Cardiac fibroblast (primary cell): ENCODE data around the gene MYADM.

Experiments used
- DNase-seq, 2 donors: peaks; one replicate each; pipeline versions ENCODE4 v3.0.0 to v3.0.0-alpha.2; 2010; ENCODE audit warnings: low read depth in 2 of 2
- H3K4me3 ChIP-seq, 2 donors: replicated peaks in 1 of 2; 1 replicate in 1 of 2; 2 replicates in 1 of 2; pipeline ENCODE4 v1.5.1; 2011; ENCODE audit warnings: low read depth in 2 of 2, low read length in 2 of 2, mild to moderate bottlenecking in 2 of 2, moderate library complexity in 1 of 2
- TF ChIP-seq, protein P1 (sequence below): IDR thresholded peaks from one replicate; pipeline ENCODE4 v1.5.1; 2011; ENCODE audit warnings: low read depth, mild to moderate bottlenecking, low read length, inconsistent platforms

MYADM gene, protein sequence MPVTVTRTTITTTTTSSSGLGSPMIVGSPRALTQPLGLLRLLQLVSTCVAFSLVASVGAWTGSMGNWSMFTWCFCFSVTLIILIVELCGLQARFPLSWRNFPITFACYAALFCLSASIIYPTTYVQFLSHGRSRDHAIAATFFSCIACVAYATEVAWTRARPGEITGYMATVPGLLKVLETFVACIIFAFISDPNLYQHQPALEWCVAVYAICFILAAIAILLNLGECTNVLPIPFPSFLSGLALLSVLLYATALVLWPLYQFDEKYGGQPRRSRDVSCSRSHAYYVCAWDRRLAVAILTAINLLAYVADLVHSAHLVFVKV

DNA sequence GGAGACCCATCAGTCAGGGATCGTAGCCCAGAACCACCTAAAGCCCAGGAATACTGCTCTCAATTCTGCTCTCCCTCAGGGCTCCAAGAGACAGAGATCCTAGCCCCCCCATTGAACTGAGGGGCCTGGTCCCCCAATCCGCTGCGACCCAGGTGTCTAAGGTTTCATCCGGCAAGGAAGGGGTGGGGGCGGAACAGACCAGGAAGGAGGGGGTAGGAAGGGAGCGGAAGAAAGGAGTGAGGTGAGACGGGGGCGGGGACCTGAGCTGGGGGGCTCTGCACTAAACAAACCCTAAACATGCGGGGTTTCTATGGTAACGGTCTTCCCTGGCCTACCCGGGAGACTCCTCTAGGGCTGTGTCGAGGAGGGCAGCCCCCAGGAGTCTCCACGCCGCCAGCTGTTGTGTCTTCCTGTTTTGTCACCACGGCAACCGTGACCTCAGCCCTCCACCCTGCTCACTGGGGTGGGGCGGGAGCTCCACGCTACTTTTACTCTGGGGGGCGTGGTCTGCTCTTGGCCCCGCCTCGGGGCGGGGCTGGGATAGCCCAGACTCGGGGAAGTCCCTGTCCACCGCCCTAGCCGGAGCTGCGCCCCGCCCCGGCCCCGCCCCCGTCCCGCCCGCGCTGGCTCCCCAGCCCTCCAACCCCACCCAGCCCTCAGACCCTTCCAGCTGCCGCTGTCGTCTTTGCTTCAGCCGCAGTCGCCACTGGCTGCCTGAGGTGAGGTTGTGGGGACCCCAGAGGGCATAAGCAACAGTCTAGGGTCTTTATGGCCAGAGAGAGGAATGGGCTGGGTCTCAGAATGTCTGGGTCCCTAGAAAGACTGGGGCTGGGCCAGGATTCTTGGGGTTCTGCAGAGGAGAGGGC, at the start of gene MYADM:
TSS of gene MYADM (plus strand) at position 659 of the 866 bp plus-strand sequence. CDS start 5,647 bp downstream, outside the sequence.
- TF ChIP-seq, protein P1, sequence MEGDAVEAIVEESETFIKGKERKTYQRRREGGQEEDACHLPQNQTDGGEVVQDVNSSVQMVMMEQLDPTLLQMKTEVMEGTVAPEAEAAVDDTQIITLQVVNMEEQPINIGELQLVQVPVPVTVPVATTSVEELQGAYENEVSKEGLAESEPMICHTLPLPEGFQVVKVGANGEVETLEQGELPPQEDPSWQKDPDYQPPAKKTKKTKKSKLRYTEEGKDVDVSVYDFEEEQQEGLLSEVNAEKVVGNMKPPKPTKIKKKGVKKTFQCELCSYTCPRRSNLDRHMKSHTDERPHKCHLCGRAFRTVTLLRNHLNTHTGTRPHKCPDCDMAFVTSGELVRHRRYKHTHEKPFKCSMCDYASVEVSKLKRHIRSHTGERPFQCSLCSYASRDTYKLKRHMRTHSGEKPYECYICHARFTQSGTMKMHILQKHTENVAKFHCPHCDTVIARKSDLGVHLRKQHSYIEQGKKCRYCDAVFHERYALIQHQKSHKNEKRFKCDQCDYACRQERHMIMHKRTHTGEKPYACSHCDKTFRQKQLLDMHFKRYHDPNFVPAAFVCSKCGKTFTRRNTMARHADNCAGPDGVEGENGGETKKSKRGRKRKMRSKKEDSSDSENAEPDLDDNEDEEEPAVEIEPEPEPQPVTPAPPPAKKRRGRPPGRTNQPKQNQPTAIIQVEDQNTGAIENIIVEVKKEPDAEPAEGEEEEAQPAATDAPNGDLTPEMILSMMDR: no peak
- DNase-seq: peak; percentile 99
- peak within 1 kb of the TSS; percentile 88 to 97 for H3K4me3 ChIP-seq

DNA sequence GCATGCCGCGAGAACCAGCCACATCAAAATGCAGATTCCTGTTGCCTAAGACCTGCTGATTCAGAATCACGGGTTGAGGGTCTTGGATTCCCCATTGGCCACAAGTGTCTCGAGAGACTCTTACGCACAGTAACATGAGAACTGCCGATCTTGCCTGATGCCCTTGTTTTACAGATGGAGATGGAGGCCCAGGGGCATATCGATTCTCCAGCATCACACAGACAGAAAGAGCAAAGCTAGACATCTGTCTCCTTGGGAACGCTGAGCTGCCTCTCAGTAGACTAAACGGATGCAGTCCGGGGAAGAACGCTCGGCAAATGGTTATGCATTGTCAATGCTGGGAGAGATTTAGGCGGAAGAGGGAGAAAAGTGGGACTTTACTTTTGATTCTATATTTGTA, 48.9 kb upstream of the MYADM start:
- H3K4me3 ChIP-seq: no peak overlapping the region
- no peak for DNase-seq
- TF ChIP-seq, protein P1: no peak

DNA sequence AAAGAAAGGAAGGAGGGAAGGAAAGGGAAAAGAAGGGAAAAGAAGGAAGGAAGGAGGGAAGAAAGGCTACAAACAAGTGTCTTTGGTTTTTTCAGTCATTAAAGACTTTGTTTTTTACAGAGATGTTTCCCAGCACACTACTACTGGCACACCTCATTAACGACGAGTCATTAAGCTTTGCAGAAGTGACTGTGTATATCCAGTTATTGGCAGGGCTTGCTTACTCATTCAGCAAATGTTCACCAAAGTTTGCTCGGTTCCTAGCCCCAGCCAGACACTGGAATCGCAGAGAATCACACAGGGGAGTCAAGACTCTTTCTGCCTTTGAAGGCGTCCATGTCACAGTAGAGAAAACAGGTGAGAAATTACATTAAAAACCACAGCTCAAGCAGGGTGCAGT, 47.8 kb upstream of the MYADM start:
- TF ChIP-seq, protein P1: no peak
- no peak overlapping the region for H3K4me3 ChIP-seq

DNA sequence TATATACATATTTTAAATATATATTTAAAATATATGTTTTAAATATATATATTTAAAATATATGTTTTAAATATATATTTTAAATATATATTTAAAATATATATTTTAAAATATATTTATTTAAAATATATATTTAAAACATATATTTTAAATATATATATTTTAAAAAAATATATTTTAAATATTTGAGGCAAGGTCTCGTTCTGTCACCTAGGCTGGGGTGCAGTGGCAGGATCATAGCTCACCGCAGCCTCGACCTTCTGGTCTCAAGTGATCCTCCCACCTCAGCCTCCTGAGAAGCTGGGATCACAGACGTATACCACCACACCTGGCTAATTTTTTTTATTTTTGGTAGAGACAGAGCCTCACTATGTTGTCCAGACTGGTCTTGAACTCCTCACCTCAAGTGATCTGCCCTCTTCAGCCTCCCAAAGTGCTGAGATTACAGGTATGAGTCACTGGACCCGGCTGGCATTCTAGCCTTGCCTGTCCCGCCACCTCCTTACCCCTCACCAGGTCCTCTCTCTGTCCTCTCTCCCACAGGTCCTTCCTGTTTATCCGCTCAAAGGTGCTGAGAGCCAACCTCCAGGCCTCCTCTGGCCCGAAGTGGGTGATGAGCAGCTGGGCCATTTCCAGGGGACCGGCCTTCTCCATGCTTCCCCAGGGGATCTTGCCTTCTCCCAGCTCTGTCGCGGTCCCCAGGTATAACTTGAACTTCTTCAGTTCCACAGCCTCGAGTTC, 44.1 kb upstream of the MYADM start:
- no peak for DNase-seq

More for the DNA sequence above, 47.8 kb upstream of the MYADM start:
- DNase-seq: no peak

DNA sequence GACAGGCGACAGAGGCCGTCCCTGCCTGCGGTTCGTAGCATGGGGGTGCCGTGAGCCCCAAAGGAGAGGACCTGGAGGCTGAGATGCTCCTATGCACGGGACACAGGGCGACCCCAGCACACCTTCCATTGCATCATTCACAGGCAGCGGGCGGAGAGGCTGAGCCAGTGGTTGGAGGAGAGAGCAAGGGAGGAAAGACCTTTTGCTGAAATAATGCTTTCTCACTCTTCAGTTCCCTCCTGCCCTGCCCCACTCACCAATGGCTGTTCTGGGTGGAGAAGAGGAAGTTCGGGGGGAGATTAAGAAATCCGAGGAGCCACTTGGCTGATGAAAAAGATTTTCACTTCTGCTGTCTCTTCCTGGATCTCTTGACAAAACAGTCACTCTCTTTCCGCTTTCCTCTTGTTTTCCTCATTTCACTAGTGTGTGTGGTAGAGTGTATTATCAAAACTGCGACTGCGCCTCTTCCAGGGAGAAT, 43.5 kb upstream of the MYADM start, which contains the start of gene NLRP12:
TSS of gene NLRP12 (minus strand) at position 181 of the 478 bp plus-strand sequence. CDS start at position 41, 140 bp downstream.
- H3K4me3 ChIP-seq: no peak within 1 kb of the TSS
- DNase-seq: no peak
- TF ChIP-seq, protein P1: no peak

More for the DNA sequence above, 44.1 kb upstream of the MYADM start:
- TF ChIP-seq, protein P1: no peak
- no peak overlapping the region for H3K4me3 ChIP-seq

DNA sequence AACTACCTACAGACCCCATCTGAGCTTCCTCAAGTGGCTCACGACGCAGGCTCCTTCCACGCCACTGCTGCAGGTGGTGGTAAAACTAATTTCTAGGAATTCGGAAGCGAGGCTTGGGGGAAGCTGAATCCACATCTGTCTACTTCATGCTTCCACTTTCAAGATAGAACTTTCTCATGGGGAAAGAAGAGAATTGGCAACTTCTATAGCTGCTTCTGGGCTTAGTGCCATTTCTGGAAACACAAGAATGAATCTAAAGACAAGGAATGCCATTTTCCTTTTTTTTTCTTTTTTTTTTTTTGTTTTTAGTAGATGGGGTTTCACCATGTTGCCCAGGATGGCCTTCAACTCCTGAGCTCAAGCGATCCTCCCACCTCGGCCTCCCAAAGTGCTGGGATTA, 40.8 kb upstream of the MYADM start:
- DNase-seq: peak; percentile 18 to 81
- no peak overlapping the region for H3K4me3 ChIP-seq
- TF ChIP-seq, protein P1: no peak
